Amygdala (tissue), 56 donors: ENCODE data around the gene SDC1.
A peak's percentile ranks its signal among the peaks of the same experiment; 100 is the strongest.

Experiments used
- DNase-seq, 56 donors: peaks; one replicate each; lab custom pipeline; 2025; lab: John Stamatoyannopoulos, UW

Gene SDC1

DNA sequence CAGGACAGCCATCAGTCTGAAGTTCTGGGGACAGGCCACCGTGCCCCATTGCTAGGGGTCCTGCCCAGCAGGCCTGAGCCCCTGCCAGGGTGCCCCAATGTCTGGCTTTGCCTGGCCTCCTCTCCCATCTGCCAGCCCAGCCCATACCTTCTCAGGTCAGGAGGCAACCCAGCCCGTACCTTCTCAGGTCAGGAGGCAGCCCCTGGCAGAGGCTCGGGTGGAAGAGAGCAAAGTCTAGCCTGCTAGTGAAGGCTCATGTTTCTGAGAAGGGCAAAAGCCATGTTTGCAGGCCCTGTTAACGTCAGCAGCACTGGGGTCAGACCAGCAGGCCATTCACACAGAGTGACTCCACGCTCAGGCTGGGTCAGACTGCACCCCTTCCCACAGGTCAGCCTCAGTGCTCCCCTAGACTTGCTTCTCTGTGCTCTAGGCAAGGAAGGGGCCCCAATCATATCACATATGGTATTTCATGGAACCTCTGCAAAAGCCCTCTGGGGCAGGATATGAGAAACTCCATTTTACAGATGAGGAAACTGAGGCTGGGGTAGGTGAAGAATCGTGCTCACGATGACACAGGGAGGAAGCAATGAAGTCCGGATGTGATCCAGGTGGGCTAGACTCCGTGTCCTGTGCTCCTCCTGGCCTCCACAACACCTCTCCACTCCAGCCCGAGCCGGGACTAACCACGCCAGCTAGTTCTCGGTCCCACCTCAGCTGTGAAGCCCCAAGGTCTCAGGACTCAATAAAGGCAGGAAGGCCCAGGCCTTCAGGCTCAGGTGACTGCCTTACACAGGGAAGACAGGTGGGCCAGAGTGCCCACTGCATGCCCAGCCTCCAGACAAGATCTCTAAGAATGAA is 9.5 kb downstream of the SDC1 start:
- DNase-seq: no peak

DNA sequence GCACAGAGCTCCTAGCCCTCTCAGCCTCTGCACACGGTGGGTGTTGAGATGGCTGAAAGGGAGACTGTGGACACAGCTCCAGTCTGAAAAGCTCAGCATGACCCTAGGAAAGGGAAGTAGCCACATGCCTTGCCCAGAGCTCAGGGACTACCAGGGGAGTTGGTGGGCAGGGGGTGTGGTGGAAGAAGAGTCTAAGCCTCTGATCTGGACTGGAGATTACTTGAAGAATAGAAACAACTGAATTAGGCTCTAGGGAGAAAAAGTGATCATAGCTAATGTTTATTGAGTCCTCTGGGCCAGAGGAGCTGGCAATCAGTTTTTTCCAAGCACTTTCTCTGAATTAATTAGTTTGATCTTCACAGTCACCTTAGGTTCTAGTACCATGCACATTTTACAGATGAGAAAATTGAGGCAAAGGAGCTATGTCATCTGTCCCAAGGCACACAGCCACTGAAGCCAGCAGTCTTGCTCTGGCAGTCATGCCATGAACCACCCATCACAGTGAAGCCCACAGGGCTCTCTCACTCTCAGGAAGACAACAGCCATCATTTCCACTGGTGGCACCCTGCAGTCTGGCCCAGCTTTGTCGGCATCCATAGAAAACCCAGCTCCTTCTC is 10.3 kb downstream of the SDC1 start:
- no peak for DNase-seq

DNA sequence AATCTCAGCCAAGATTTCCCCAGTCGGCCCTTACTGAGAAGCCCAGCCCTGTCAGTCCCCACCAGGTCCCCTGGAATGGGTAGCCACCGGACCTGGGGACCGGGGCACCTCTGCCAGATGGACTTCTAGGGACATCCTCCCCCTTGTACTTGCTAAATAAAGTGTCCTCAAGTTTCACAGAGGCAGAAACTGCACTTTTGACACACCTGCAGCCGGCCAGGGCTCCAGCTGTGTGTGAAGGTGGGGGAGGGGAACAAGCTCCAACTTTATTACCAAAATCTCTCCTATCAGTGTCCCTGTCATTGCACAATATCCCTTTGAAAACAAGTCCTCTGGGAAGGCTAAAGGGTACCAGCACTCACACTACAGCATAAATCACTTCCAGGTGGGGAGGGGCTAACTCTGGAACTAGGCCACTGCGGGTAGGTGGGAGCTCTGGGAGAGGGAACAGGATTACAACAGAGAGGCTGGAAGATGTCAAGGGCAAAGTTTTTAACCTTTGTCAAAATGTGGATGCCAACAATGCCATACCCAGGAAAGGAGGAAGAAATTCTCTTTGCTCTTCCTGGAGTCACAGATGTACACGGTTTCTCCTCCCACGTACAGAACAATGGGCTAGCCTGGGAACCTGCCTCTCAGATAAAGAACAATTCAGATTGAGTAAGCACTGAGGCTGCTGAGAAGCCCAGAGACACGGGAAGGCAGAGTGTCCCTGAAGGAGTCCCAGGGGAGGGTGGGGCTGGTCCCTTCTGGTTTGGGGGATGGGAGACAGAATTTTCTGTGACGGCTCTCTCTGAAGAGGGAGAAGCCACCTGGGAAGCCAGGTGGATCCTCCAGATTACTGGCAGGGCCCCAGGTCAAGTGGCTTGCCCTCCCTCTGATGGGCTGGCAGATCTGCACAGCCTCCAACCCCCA is 11.0 kb downstream of the SDC1 start:
- no peak for DNase-seq

DNA sequence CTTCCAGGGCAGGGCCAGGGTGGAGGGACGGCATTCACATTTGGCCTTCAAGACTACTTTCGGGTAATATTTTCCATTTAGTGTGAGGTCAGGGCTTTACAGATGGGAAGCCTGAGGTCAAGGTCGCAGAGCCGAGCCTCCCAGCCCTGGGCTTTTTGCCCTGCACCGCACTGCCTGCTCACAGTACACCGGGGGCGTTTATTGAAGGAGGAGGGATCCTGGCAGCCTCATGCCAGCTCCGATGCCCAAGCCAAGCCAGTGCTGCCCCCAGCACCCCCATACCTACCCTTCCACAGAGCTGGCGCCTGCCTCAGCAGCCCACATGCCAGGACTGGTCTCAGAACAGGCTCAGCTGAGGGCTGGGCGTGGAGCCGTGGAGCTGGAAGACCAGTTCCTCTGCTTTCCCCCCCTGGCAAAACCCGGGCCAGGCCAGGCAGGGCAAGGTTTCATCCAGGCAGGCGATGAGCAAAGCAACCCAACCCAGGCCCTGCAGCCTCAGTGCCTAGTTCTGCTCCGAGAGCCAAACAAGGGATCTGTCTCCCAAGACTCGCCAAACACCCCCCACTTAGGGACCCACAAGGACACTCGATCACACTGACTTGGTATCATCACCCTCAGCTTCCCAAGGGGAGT is 11.9 kb downstream of the SDC1 start:
- no peak for DNase-seq

DNA sequence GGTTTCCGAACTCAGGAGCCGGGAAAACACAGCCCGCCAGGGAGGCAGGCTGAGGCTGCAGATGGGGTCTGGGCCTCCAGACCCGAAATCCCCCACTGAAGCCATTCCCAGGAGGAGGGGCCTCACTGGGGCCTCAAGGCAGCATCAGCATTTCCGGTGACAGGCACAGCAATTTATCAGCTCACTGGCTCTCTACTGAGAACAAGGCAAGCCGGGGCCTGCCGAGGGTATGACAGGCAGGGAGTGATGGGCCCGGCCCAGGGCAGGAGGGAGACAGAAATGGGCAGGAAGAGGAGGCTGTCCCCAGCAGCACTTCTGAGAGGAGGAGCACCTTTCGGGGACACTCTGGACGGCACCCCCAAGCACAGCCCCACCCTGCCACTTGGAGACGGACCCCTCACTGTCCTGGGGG is 12.5 kb downstream of the SDC1 start:
- DNase-seq: no peak

DNA sequence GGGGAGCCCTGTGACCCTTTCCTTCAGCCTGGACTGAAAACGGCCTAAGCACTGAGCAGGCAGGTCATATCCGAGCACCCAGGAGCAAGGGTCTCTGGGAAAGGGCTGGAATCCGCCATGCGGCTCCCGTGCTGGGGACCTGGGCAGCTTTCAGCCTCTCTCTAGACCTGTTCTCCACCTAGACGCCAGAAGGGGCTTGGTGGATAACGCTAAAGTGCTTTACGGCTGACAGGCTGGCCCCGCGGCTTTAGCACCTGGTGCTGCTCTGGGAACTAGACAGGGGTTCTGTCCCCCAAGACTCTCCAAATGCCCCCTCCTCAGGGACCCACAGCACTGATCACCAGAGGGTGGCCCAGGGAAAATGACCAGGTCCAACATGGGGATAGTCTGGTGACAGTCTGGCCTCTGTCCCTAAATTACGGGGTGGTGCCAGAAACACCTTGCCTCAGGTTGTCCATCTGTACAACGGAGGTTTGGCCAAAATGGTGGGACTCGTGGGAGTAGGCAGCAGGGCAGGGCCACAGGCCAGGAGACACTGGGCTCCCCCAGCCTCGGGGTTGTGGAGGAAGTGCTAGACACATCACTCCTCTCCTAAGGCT is 13.0 kb downstream of the SDC1 start:
- no peak for DNase-seq

DNA sequence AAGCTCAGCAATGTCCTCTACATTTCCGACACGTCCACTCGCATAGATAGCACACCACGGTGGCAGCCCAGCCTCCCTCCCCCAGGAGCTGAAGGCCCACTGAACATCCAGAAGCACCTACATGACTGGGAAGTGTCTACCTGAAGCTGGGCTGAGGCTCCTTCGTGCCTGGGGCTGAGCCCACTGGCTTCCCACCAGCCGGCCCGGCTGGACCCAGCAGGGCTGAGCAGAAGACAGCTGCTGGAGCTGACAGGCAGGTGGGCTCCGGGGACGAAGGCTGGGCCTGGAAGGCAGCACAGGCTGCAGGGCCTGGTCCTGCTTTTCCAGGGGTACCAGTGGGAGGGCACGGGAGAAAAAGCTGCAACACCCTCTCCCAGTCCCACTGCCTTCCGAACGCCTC is 13.5 kb downstream of the SDC1 start:
- no peak for DNase-seq

DNA sequence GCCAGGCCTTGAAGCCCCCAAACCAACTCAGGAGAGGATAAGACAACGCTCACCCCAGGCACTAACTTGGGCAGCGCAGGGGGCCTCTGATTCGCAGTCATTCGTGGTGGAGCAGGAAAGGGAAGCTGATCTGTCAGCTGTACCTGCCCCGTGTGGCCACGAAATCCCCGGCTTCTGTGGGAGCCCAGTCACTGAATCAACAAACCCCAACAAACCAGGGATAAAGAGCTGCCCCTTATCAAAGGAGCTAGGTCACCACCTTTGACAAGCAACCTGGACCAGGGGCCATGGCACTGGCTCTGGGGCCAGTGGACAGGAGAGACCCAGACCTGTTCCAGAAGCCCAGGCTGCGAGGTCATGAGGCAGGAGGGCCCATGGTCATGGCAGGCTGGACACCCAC is 14.5 kb downstream of the SDC1 start:
- no peak for DNase-seq

DNA sequence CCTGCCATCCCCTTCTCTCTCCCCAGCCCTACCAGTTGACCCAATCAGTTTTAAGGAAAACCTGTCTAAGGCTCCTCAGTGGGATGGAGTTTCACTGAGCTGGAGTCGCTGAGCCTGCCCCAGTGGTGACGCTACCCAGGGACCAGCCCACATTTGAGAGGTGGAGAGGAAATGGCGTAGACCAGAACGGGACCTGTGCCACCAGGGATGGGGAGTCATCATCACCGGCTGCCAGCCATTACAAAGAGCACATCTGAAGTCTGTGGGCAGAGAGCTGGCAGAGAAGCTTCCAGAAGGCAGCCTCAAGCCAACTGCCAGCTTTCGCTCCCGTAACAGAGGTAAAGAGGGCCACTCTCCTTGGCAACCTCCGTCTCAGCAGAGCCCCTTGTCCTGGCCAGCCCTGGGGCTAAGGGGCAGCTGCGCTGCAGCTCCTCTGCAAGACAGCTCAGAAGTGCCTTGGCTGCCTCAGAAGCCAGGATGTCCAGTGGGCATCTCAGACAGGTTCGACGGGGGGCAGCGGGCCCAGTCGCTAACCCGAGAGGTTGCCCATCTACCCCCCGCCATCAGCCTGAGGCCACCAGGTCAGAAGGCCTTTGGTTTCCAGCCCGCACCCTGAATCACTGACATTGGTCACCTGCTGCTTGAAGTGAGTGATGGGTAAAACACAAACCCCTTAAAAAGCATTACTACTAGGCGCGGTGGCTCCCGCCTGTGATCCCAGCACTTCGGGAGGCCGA is 15.4 kb downstream of the SDC1 start:
- DNase-seq: peak in 1 of 56 donors; percentile 10

DNA sequence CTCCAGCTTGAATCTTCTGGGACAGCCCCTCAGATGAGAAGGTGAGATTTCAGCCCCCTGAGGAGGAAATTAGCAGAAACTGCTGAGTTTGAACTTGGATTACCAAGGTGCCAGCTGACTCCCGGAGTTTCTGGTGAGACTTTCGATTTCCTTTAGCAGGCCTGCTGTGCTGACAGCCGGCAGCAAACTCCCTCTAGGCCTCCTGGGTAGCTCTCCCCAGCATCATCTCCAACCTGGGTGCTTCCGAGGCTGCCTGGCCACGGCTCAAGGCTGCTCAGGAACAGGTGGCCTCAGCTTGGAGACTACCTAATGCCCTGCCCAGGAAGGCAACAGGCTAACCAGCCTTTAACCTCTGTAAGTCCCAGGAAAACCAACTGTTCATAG is 16.5 kb downstream of the SDC1 start:
- DNase-seq: no peak

DNA sequence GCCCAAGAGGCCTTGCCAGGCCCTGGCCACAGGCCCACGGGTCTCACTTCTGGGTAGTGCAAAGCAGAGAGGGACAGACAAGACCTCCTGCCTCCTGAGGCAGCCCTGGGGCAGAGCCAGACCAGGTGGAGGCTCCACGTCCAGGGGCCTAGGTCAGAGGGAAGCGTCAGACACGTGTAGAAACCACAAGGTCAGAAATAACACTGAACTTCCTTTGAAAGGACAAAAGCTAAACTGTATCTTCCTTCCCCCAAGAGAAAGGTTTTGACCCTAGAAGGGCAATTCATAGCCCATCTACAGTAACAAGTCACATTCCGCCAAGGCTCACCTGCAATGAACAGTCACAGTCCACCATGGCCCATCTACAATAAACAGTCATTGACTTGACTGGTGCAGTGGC is 17.9 kb downstream of the SDC1 start:
- no peak for DNase-seq

DNA sequence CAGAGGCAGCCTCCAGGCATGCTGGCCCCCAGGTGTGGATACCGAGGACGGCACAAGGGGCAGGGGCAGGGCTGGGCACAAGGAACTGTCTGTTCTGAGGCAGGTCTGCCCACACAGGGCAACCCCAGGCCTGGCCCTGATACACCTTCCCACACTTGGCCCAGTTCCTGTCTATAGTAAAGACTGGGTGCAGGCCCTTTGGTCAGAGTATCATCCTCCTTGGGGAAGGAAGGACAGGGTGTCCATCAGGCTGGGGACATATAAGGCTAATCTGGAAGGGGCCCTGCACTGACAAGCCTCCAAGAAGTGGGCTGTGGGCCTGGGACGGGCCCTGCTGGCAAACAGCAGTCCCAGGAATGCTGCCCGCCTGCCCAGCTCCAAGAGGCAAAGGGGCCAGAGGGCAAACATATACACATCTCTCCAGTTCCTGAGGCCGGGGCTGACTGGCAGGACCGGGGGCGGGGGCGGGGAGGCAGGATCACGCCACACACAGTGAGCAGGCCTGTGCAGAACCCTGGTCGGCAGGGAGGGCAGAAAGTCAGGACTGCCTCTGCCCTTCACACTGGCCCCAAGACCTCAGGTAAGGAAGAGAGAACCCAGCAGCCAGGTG is 18.9 kb downstream of the SDC1 start:
- DNase-seq: no peak

DNA sequence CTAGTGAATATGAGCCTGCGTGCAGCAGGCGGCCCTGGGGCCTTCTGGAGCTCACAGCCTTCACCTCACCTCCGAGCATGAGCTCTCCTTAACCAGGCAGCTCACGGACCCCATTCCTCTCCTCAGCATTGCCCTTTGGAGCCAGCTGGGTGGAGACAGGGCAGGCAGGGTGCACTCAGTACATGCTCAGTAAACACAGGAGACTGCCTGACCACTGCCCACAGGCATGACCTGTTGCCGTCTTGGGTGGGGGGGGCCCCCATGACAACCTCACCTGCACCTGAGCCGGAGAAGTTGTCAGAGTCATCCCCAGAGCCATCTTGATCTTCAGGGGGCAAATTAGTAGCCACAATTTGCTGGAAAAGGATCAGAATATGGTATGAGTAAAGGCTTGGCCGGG is 19.9 kb downstream of the SDC1 start:
- no peak for DNase-seq

DNA sequence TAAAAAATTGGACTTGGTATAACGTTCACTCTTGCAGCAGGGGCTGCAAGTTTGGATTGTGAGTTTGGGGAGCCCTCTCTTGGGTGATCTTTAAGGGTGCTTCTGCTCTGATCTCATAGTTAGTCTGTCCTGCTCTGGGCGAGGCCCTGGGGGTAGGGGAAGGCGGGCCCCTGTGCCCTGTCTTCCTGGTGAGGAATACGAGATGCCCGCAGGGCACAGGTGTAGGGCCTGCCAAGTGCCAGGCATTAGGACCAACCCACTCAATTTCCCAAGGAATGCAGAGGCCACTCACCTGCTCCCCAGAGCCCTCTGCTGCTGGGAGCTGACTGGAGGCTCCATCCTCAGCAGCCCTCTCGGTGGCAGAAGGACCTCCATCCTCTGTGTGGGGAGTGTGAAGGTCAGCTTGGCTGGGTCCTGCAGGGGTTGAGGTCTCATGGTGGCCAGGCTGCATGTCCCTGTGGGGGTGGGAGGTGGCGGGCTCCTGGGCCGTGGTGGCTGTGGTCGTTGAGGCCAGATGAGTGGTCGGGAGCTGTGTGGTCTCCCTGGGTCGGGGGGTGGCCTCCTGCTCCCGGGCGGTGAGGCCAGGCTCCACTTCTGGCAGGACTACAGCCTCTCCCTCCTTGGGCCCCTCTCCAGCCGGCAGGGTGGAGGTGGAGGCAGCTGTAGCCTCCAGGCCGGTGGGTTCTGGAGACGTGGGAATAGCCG is 21.3 kb downstream of the SDC1 start:
- DNase-seq: no peak

DNA sequence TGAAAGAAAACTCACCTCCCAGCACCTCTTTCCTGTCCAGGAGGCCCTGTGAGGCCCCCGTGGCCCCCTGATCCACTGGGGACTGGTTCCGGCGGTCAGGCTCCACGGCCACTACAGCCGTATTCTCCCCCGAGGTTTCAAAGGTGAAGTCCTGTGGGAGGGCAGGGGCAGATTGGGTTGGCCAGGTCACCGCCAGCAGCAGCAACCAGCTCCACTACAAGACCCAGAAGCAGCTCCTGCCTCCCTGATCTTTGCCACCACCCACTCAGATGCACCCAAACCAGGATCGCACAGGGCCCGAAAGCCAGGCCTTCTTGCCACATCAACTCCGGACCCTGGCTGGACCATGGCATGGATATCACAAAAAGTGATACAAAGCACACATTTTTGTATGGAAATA is 21.9 kb downstream of the SDC1 start:
- DNase-seq: no peak

DNA sequence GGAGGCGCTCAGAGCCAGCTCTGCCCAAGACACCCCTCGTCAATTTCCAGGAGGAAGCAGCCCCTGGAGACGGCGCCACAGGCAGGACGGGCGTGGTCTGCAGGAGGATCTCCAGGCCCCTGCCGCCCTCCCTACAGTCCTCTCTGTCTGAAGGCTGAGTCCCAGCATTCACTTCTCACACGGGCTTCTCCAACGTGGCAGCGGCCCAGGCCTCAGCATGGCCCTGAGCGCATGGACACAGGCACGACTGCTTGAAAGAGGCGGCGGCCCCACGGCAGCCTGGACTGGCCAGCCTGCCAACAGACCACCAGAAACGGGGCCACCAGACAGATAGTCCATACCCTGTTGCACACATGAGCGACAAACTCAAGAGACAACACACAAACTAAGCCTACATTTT is 23.3 kb downstream of the SDC1 start:
- DNase-seq: no peak

DNA sequence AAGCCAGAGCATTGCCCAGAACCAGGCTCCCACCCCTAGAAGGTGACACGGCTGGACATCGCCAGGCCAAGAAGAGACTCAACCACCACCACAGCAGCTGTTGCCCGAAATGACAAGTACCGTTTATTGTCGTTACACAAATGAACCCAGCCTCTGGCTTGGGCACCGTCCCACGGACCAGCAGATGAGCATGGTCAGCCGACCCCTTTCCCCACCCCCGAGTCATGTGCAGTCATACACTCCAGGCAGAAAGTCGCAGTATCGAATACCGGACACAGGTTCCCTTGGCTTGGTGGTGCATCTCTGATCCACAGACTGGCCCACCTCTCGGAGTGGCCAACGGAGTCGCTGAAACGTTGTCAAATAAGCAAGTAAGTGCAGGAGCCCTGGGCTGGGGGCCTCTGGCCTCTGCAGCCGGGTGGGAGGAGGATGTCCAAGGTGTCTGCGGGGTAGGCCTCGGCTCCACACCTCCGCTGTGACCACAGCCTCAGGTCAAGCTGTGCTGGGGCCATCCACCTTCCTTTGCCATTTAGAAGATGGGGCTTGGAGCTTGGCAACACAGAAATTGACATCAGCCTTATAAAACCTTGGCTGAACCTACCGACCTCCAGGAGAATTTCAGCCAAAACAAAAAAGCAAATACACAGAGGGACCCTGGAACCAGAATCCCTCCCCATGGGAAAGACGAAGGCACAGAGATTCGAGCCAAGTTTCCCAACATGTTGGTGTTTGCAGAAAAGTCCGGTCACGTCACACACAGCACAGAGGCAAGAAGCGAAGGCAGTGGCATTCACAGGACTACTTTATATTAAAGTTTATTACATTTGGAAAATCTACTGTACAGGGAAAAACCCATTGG is 24.0 kb downstream of the SDC1 start:
- no peak for DNase-seq
